Activated CD8-positive, alpha-beta T cell treated with anti-CD3 and anti-CD28 coated beads for 36 hours (primary cell): ENCODE results near the gene TDRD12. TPM values are rescaled to one million over a fixed set of nuclear protein-coding genes. Genes with fewer than 3 reads are reported as not detected.
"Not testable (repeated sequence)": the region's sequence is repeated elsewhere in the genome, so short reads cannot be mapped to it uniquely, and the experiment has no call there.

ENCODE experiments used
- ATAC-seq: fragments of 200-7000 bp; cut with Tn5 transposase; one replicate; pipeline ENCODE4 v1.10.0; 2021; ENCODE audit warnings: mild to moderate bottlenecking, moderate library complexity
- CTCF ChIA-PET: fragments of 350-600 bp; sonication (Branson Sonifier 250); formaldehyde crosslinking; loops from one replicate; lab custom pipeline; 2021; ENCODE audit warnings: antibody characterized with exemption; lab: Charles Lee
- POLR2A ChIA-PET: fragments of 350-600 bp; sonication (Branson Sonifier 250); formaldehyde crosslinking; loops from one replicate; lab custom pipeline; 2021; ENCODE audit warnings: antibody characterized with exemption; lab: Charles Lee
- DNase-seq: peaks from one replicate; pipeline ENCODE4 v3.0.0-alpha.2; 2020
- H3K27ac Mint-ChIP-seq: one replicate; pipeline ENCODE4 v1.8.0; 2021; ENCODE audit warnings: mild to moderate bottlenecking, mixed read lengths
- H3K27me3 Mint-ChIP-seq: one replicate; pipeline ENCODE4 v1.8.0; 2021; ENCODE audit warnings: mixed read lengths
- H3K36me3 Mint-ChIP-seq: one replicate; pipeline ENCODE4 v1.8.0; 2021; ENCODE audit warnings: low read depth, mixed read lengths
- H3K4me1 Mint-ChIP-seq: one replicate; pipeline ENCODE4 v1.8.0; 2021; ENCODE audit warnings: low read depth, mixed read lengths
- H3K4me3 Mint-ChIP-seq: one replicate; pipeline ENCODE4 v1.8.0; 2021; ENCODE audit warnings: mild to moderate bottlenecking, moderate library complexity, mixed read lengths
- H3K9me3 Mint-ChIP-seq: one replicate; pipeline ENCODE4 v1.8.0; 2021; ENCODE audit warnings: mixed read lengths
- CTCF ChIP-seq: fragments of 200-600 bp; IDR thresholded peaks from one replicate; pipeline ENCODE4 v1.8.0; 2022; ENCODE audit warnings: antibody characterized with exemption, mild to moderate bottlenecking
- intact Hi-C: fragments of 100-400 bp; cut with micrococcal nuclease; formaldehyde crosslinking; loops from one replicate; pipeline ENCODE4 v1.10.0; 2022
- total RNA-seq, 2 experiments: library from RNA; stranded (reverse); gene quantifications; one replicate each; pipeline ENCODE4 v1.2.3, GENCODE V29; 2021

Gene TDRD12
- total RNA-seq, 2 experiments from 2014 or later, result 0.13 TPM; not detected in 1

GRCh38 chr19:32767951-32768679, 48.5 kb downstream of the TDRD12 start:
- H3K9me3 Mint-ChIP-seq, result peaks cover 1% of the 10 kb centered on the region
- no peaks in the 10 kb centered on the region for H3K36me3 Mint-ChIP-seq
- H3K4me1 Mint-ChIP-seq, result no peaks in the 10 kb centered on the region
- ATAC-seq (no peak), DNase-seq (no peak)
- H3K27ac Mint-ChIP-seq, result no peak overlapping the region
- peaks cover 2% of the 10 kb centered on the region for H3K27me3 Mint-ChIP-seq
- no peak for TF ChIP-seq CTCF
- ChIA-PET CTCF (interaction anchor here (2.2 kb wide), 1 partner anchor 8 kb away, joined by 4 read pairs; no protein-coding TSS in a partner anchor), POLR2A (no interaction called here)
- intact Hi-C loops, result no loop called here
- no peak overlapping the region for H3K4me3 Mint-ChIP-seq

GRCh38 chr19:32771596-32771995, 52.0 kb downstream of the TDRD12 start:
- Mint-ChIP-seq H3K4me1 (peaks cover 2% of the 10 kb centered on the region), H3K27ac (no peak overlapping the region), H3K9me3 (peaks cover 1% of the 10 kb centered on the region), H3K36me3 (no peaks in the 10 kb centered on the region), H3K4me3 (no peak overlapping the region), H3K27me3 (peaks cover 2% of the 10 kb centered on the region)
- no peak for TF ChIP-seq CTCF
- ChIA-PET POLR2A (no interaction called here), CTCF (no interaction called here)
- no peak for ATAC-seq
- intact Hi-C loops, result no loop called here
- no peak for DNase-seq

DNA sequence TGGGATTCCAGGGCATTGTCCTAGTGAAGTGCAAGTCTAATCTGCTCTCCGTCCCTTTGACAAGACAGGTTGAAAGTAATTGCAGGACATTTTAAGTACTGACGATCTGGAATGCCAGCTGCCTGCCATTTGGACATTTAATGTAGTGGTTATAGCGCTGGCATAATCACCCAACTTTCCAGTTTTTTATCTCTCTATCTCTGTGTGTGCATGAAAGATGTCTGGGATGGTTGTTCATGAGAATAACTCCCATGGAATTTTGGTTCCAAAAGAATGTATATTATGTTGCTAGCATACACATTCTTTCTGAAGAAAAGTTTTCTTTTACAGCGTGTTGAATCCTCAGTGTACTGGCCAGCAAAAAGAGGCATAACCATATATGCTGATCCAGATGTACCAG, 53.6 kb downstream of the TDRD12 start:
- CTCF ChIA-PET, result interaction anchor here (0.6 to 1.2 kb wide), 2 partner anchors 18 to 25 kb away, joined by 3 read pairs; no protein-coding TSS in a partner anchor
- no peak for DNase-seq
- peaks cover 2% of the 10 kb centered on the region for H3K27me3 Mint-ChIP-seq
- no peaks in the 10 kb centered on the region for H3K36me3 Mint-ChIP-seq
- POLR2A ChIA-PET, result interaction anchor here (0.5 kb wide), 1 partner anchor 1957 kb away, joined by 3 read pairs; no protein-coding TSS in a partner anchor
- no peak for ATAC-seq
- peaks cover 2% of the 10 kb centered on the region for H3K4me1 Mint-ChIP-seq
- H3K9me3 Mint-ChIP-seq, result peaks cover 1% of the 10 kb centered on the region
- H3K4me3 Mint-ChIP-seq, result no peak overlapping the region
- intact Hi-C loops, result no loop called here
- no peak overlapping the region for H3K27ac Mint-ChIP-seq
- TF ChIP-seq CTCF, result no peak

DNA sequence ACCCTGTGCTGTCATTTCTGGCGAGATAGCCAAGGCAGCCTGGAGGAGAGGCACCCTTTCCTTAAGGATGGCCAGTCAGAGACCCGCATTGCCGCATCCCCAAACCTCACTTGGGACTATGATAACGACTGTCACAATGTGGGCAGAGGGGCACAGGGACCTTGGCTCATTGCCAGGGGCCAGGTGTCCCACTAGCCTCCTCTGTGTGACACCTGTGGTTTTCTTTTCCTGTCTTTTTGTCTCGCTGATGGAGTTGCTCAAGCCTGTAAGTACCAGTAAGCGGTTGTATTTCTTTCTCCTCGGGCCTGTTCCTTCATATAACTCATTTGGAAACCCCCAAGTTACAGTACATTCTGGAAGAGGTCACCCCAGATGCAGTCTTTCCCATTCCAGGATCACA, 59.5 kb downstream of the TDRD12 start:
- CTCF ChIA-PET, result no interaction called here
- DNase-seq, result no peak
- Mint-ChIP-seq H3K27me3 (no peaks in the 10 kb centered on the region), H3K27ac (no peak overlapping the region), H3K36me3 (no peaks in the 10 kb centered on the region), H3K4me1 (peaks cover 2% of the 10 kb centered on the region), H3K4me3 (no peak overlapping the region), H3K9me3 (peaks cover 7% of the 10 kb centered on the region)
- TF ChIP-seq CTCF, result no peak
- intact Hi-C loops, result no loop called here
- ATAC-seq, result no peak
- POLR2A ChIA-PET, result no interaction called here

DNA sequence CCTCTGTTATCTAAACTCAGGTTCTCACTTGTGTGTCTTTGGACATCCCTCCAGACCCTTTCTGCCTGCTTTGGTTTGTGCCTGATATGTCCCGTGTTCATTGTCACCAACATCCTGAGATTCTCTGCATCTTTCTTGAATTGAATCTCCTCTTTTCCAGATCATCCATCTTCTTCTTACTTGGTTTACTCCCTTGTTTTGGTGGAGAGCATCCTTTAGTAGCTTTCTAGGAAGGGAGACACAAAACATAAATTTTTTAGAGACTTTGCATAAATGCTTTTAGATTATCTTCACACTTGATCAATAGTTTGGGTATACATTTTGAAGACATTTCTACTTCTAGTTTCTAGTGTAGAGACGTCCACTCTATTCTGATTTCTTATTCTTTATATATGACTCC, 61.7 kb downstream of the TDRD12 start:
- POLR2A ChIA-PET, result no interaction called here
- Mint-ChIP-seq H3K27ac (no peak overlapping the region), H3K9me3 (peaks cover 15% of the 10 kb centered on the region), H3K36me3 (peaks cover 2% of the 10 kb centered on the region), H3K4me1 (peaks cover 3% of the 10 kb centered on the region), H3K27me3 (no peaks in the 10 kb centered on the region), H3K4me3 (no peak overlapping the region)
- no peak for TF ChIP-seq CTCF
- DNase-seq (no peak), ATAC-seq (no peak)
- CTCF ChIA-PET, result no interaction called here
- intact Hi-C loops, result no loop called here

GRCh38 chr19:32782089-32782488, 62.5 kb downstream of the TDRD12 start:
- H3K27ac Mint-ChIP-seq, CTCF ChIA-PET, ATAC-seq, DNase-seq, H3K4me1 Mint-ChIP-seq, POLR2A ChIA-PET, intact Hi-C loops, H3K36me3 Mint-ChIP-seq, H3K4me3 Mint-ChIP-seq, H3K27me3 Mint-ChIP-seq: not testable (repeated sequence)
- H3K9me3 Mint-ChIP-seq, result peaks cover 18% of the 10 kb centered on the region

GRCh38 chr19:32787161-32787813, 67.7 kb downstream of the TDRD12 start:
- POLR2A ChIA-PET, result interaction anchor here (1.1 to 1.2 kb wide), 2 partner anchors 10 to 94 kb away, joined by 3 read pairs; no protein-coding TSS in a partner anchor
- not testable (repeated sequence) for H3K4me3 Mint-ChIP-seq

More at GRCh38 chr19:32787161-32787813, 67.7 kb downstream of the TDRD12 start:
- peaks cover 14% of the 10 kb centered on the region for H3K4me1 Mint-ChIP-seq
- ATAC-seq, H3K36me3 Mint-ChIP-seq, H3K27me3 Mint-ChIP-seq, DNase-seq, H3K27ac Mint-ChIP-seq, intact Hi-C loops, CTCF ChIA-PET: not testable (repeated sequence)
- H3K9me3 Mint-ChIP-seq, result peaks cover 13% of the 10 kb centered on the region
